Hypothalamus (tissue), 51 donors: Measurements from ENCODE around the gene CTDSP2.
"Not testable (repeated sequence)": the region's sequence is repeated elsewhere in the genome, so short reads cannot be mapped to it uniquely, and the experiment has no call there.

Source experiments
- DNase-seq, 51 donors: peaks; one replicate each; lab custom pipeline; 2025; lab: John Stamatoyannopoulos, UW

The CTDSP2 gene

GRCh38 chr12:57795354-57795753, 51.2 kb downstream of the CTDSP2 start:
- no peak for DNase-seq

- no peak for DNase-seq
Measured at GRCh38 chr12:57793920-57794319, 52.6 kb downstream of the CTDSP2 start.

GRCh38 chr12:57783861-57784260, 62.7 kb downstream of the CTDSP2 start:
- DNase-seq: no peak

DNA sequence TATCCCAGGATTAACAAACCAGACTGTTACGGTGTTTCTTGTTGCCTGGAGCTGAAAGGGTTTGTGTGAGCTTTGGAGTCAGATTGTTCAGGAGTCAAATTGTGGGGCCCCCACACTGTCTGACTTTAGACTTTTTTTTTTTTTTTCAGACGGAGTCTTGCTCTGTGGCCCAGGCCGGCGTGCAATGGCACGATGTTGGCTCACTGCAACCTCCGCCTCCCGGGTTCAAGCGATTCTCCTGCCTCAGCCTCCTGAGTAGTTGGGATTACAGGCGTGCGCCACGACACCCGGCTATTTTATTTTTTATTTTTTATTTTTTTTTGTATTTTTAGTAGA, 63.1 kb downstream of the CTDSP2 start:
- DNase-seq: no peak

- peak; percentile 47 to 97 (median 89) for DNase-seq
Measured at GRCh38 chr12:57782608-57783465, 63.7 kb downstream of the CTDSP2 start, which contains the start of gene TSFM. Gene TSFM (plus strand): TSS chr12:57782787. CDS start chr12:57782802, 15 bp downstream.

- DNase-seq: no peak
Measured at GRCh38 chr12:57782243-57782607, 64.3 kb downstream of the CTDSP2 start.

GRCh38 chr12:57781801-57782200, 64.7 kb downstream of the CTDSP2 start:
- no peak for DNase-seq

- no peak for DNase-seq
Measured at GRCh38 chr12:57781244-57781643, 65.3 kb downstream of the CTDSP2 start.

GRCh38 chr12:57780284-57780897, 66.1 kb downstream of the CTDSP2 start:
- no peak for DNase-seq

- DNase-seq: no peak
Measured at GRCh38 chr12:57779736-57780135, 66.8 kb downstream of the CTDSP2 start.

DNA sequence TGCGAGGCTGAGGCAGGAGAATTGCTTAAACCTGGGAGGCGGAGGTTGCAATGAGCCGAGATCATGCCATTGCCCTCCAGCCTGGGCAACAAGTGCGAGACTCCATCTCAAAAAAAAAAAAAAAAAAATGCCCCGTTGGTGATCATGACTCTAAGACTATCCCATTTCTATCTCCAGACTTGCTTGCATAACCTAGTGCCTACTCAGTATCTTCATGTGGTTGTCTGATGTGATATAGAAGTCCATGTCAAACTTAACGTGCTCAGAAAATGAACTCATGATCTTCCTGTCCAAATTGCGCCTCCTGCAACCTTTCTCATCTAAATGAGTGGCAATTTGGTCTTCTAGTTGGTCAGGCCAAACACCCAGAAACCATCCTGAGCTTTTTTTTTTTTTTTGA, 68.6 kb downstream of the CTDSP2 start:
- DNase-seq: no peak

DNA sequence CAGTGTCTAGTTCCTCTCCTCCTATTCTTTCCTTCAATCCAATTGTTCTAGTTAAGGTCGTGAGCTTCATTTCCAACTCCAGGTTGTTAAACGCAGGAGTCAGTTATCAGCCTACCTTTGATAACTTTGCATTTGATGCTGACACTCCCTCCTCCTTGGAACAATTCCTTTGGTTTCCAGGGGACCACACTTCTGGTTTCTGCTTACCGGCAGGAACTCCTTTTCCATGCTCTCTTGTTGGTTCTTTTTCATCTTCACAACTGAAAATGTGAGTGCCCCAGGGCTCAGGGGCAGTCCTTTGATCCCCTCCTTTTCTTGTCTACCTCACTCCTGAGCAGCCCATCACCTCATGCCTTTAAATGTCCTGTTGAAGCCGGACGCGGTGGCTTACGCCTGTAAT, 69.2 kb downstream of the CTDSP2 start:
- no peak for DNase-seq

DNA sequence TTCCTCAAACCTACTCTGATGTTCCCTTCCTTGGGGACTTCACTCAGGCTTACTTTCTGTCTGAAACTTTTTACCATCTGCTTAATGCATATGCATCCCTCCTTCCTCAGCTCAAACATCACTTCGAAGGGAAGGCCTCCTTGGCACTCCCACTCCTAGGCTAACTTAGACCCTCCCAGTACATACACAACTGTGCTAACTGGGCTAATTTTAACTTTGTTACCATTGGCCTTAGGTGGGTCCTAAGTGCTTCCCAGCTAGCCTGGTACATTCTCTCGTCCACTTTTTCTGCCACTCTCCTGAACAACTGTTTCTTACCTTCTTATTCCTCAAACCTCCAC, 70.3 kb downstream of the CTDSP2 start:
- DNase-seq: no peak

DNA sequence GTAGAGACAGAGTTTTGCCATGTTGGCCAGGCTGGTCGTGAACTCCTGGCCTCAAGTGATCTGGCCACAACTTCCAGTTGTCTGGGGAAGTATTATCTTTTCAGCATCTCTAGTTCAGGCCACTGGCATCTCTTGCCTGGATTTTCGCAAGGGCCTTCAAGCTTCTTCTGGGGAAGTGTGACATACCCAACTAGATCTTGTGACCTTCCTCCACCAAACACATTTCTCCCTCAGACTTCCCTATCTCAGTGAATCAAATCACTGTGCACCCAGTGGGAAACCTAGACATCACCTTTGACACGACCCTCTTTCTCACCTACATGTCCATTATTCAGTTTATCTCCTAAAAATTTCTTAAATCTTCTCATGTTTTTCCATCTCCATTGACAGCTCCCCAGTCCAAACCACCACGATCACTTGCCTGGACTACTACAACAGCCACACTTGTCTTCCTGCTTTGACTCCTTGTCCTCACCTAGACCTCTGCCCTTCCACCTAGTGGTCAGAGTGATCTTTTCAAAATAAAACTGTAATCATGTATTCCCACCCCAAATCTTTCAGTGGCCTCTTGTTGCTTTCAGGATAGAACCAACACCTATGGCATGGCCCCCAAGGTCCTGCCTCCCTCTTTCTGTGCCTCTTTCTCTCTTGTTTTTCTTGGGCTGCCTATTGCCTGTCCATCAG, 70.8 kb downstream of the CTDSP2 start:
- no peak for DNase-seq

DNA sequence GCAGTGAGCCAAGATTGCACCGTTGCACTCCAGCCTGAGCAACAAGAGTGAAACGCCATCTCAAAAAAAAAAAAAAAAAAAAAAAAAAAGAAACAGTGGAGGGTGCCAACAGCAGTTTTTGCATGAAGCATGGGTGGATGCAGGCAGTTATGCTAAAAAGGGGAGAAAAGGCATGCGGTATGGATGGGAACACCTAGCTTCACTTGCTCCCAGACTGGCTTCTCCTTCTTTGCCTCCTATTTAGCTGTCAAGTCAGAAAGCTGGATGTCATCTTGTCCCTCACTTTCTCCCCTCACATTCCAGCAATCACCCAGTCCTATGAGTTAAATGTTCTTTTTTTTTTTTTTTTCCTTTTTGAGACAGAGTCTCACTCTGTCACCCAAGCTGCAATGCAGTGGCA, 71.5 kb downstream of the CTDSP2 start:
- no peak for DNase-seq

DNA sequence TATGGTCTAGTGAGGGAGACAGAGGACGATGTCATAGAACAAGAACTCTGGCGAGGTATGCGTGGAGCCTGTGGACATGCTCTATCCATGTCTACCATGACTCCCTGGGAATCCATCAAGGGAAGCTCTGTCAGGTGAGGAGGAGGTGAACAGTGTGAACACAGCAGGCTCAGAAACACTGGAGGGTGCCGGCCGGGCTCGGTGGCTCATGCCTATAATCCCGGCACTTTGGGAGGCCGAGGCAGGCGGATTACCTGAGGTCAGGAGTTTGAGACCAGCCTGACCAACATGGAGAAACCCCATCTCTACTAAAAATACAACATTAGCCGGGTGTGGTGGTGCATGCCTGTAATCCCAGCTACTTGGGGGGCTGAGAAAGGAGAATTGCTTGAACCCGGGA, 71.9 kb downstream of the CTDSP2 start:
- not testable (repeated sequence) for DNase-seq

GRCh38 chr12:57772429-57773322, 73.9 kb downstream of the CTDSP2 start, which contains the start of gene EEF1AKMT3:
Gene EEF1AKMT3 (plus strand): TSS chr12:57772614. CDS start chr12:57772725, 111 bp downstream.
- peak in 28 of 51 donors; percentile 20 to 77 (median 54) for DNase-seq

- DNase-seq: peak; percentile 72 to 97 (median 91)
Measured at GRCh38 chr12:57771873-57772428, 74.6 kb downstream of the CTDSP2 start, which contains the start of gene METTL1. Gene METTL1 (minus strand): TSS chr12:57772105. CDS start chr12:57772083, 22 bp downstream.

- peak in 21 of 51 donors; percentile 54 to 85 (median 74) for DNase-seq
Measured at GRCh38 chr12:57771236-57771872, 75.2 kb downstream of the CTDSP2 start.

DNA sequence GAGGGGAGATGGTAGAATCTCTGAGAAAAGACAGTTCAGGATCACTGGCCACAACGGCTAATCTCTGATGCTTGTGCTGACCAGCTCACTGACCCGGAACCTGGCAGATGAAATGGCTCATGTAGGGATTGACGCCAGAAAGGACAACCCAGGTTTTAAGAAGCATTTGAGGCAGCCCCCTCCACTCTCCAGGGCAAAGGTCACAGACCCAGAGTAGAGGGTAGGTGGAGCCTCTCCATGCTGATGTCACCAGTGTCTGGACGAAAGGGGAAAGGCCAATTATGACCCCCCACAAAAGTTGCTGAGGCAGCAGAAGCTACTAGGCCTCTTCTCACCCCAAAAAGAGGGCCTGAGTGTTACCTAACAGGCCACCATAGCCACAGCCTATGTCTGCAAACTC, 75.8 kb downstream of the CTDSP2 start:
- DNase-seq: no peak
